Mucosa of stomach (tissue), 1 donor: ENCODE data around the gene TXNL4A.

Experiments used
- H3K27me3 ChIP-seq: one replicate; pipeline ENCODE4 v1.7.0; 2013; ENCODE audit warnings: mild to moderate bottlenecking, low read length; ENCODE audit not compliant: control insufficient read depth, insufficient read depth
- H3K36me3 ChIP-seq: one replicate; pipeline ENCODE4 v1.7.0; 2013; ENCODE audit warnings: low read length; ENCODE audit not compliant: control insufficient read depth, insufficient read depth
- H3K4me1 ChIP-seq: one replicate; pipeline ENCODE4 v1.7.0; 2013; ENCODE audit warnings: mild to moderate bottlenecking, low read length; ENCODE audit not compliant: control insufficient read depth, insufficient read depth
- H3K4me3 ChIP-seq: one replicate; pipeline ENCODE4 v1.7.0; 2013; ENCODE audit warnings: low read length
- H3K9ac ChIP-seq: one replicate; pipeline ENCODE4 v1.7.0; 2013; ENCODE audit warnings: mild to moderate bottlenecking, low read length, moderate library complexity
- H3K9me3 ChIP-seq: one replicate; pipeline ENCODE4 v1.7.0; 2013; ENCODE audit warnings: mild to moderate bottlenecking, low read length, moderate library complexity; ENCODE audit not compliant: control insufficient read depth
- donor health status: Pancreatic carcinoma.

Gene TXNL4A

DNA sequence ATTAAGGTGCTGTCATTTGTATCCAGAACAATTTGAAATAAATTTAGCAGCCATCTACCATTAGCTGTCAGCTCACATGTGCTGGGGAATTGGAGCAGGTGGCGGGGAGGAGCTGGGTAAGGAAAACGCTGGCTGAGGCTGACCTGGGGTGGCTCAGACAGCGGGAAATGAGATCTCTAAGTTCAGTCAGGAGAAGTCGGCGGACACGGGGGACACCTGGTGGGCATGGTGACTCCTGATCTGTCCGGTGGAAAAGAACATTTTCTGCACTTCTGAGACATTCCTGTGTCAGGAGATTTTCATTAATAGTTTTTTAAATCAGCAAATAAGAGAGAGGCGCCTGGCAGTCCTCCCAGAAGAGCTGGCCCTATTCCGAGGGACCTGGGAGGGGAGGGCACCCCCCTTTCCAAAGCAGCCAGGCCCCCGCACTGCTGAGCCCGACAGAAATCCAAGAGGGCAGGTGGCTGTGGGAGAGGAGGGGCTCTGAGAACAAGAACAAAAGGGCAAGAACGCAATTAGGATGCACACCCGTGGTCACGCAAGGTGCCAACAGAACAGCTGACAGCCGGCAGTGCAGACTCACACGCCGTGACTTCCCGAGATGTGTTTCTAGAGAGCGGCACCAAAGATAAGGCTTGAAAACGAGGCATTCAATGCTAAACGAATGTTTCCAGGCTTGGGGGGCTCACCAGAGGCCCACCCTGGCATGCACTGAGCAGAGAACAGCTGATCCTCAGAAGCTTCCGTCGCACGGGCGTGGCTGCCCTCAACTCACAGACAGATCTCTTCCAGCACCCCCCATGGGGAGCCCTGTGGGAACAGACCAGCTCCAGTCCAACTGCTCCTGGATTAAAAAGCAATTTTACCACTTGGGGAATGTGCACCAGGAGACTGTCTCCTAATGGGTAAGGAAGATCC, 63.3 kb downstream of the TXNL4A start:
- Histone ChIP-seq H3K4me1 (no peaks in the 10 kb centered on the region), H3K9ac (no peak overlapping the region), H3K4me3 (no peak overlapping the region), H3K36me3 (peaks cover 13% of the 10 kb centered on the region), H3K9me3 (peaks cover 5% of the 10 kb centered on the region), H3K27me3 (no peaks in the 10 kb centered on the region)

DNA sequence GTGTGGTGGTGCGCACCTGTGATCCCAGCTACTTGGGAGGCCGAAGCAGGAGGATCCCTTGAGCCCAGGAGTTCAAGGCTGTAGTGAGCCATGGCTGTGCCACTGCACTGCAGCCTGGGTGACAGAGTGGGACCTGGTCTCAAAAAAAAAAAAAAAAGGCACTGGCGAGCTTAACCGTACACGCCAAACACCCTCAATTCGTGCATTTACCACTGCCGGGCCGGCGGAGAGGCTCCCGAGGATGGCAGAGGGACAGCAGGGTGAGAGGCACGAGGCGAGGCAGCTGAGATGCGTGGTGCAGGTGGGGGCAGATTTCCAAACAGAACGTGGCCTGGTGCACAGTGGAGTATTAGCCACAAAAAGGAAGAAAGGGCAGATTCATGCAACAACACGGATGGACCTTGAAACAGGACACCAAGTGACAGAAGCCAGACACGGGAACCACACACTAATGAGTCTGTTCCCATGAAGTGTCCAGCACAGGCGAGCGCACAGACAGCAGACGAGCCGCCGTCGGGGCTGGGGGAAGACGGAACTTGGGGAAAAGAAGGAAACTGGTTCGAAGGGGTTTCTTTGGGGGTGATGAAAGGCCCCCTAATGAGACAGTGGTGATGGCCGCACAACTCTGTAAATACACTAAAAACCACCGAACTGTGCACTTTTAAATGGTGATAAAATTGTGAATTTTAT, 64.3 kb downstream of the TXNL4A start:
- Histone ChIP-seq H3K27me3 (no peaks in the 10 kb centered on the region), H3K36me3 (peaks cover 8% of the 10 kb centered on the region), H3K4me1 (no peaks in the 10 kb centered on the region), H3K9me3 (peaks cover 2% of the 10 kb centered on the region), H3K9ac (no peak overlapping the region), H3K4me3 (no peak overlapping the region)

DNA sequence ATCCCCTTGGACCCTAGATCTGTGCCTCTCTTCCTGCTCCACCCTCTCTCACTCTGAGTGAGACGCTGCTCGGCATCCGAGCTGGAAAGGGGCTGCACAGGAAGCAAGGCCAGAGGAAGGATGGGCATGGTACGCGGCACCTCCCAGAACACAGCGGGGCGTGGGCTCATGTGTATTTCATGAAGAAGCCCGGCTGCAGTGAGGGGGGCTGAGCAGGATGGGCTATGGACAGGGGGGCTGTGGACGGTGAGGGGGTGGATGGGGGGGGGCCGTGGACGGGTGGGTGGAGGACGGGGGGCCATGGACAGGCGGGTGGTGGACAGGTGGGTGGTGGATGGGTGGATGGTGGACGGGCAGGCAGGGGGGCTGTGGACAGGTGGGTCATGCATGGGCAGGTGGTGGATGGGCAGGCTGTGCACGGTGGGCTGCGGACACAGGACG, 65.4 kb downstream of the TXNL4A start:
- Histone ChIP-seq H3K36me3 (peaks cover 2% of the 10 kb centered on the region), H3K9ac (no peak overlapping the region), H3K27me3 (no peaks in the 10 kb centered on the region), H3K4me3 (no peak overlapping the region), H3K9me3 (no peaks in the 10 kb centered on the region), H3K4me1 (no peaks in the 10 kb centered on the region)

DNA sequence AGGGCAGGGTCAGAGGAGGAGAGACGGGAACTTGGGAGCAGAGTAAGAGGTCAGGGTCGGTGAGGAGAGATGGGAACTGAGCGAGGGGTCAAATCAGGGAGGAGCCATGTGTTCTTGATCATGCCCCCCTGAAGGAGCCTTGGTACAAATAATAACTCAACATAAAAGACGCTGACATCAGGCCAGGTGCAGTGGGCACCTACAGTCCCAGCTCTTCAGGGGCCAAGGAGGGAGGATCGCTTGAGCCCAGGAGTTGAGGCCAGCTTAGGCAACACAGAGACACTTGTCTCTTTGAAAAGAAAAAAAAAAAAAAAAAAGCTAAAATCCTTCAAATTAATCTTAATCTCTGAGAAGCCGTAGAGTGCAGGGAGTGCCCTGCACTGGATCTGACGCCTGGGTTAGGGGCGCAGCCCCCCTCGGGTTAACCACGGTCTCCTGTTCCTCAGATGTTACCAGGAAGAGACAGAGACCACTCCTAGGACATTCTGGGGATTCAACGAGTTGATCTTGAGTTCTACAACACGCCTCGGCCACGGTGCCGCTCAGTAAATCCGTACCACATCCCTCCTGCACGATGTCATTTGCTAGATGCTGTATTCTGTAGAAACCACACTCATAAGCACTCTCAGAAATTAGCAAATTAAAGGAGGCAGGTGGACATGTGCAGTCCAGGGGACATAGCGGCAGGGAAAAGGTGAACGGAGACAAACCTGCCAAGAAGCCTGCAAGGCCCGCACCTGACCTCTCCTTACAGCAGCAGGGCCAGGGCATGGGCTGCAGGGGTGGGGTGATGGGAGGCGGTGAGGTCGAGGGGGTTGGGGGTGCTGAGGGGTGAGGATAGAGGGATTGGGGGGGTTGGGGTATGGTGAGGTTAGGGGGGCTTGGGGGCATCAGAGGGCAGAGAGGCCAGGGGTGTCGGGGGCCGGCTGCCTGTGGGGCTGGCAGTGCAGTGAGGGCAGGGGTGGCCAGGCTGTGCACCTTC, 66.1 kb downstream of the TXNL4A start:
- H3K4me3 ChIP-seq: no peak overlapping the region
- no peaks in the 10 kb centered on the region for H3K27me3 ChIP-seq
- no peak overlapping the region for H3K9ac ChIP-seq
- no peaks in the 10 kb centered on the region for H3K9me3 ChIP-seq
- no peaks in the 10 kb centered on the region for H3K36me3 ChIP-seq
- H3K4me1 ChIP-seq: no peaks in the 10 kb centered on the region
